ENCODE data around the gene GRIP1.

GRIP1 gene

GRCh38 chr12:66644151-66644550 is 34.7 kb downstream of the GRIP1 start:
- no peak for DNase-seq

GRCh38 chr12:66640691-66641460 is 38.0 kb downstream of the GRIP1 start:
- no peak for DNase-seq

- no peak for DNase-seq
These were observed 40.2 kb downstream of the GRIP1 start for GRCh38 chr12:66638666-66639065.

- no peak for DNase-seq
These were observed 41.1 kb downstream of the GRIP1 start for GRCh38 chr12:66637699-66638301.

GRCh38 chr12:66636771-66637170 is 42.1 kb downstream of the GRIP1 start:
- DNase-seq, result no peak

- no peak for DNase-seq
These were observed 45.2 kb downstream of the GRIP1 start for GRCh38 chr12:66633676-66634075.

GRCh38 chr12:66629138-66629870 is 49.6 kb downstream of the GRIP1 start:
- DNase-seq, result no peak

GRCh38 chr12:66627988-66628317 is 50.9 kb downstream of the GRIP1 start:
- DNase-seq, result no peak

- no peak for DNase-seq
These were observed 51.4 kb downstream of the GRIP1 start for GRCh38 chr12:66627270-66627987.

GRCh38 chr12:66624806-66625205 is 54.1 kb downstream of the GRIP1 start:
- no peak for DNase-seq

- no peak for DNase-seq
These were observed 55.4 kb downstream of the GRIP1 start for GRCh38 chr12:66623455-66623854.

- no peak for DNase-seq
These were observed 58.2 kb downstream of the GRIP1 start for GRCh38 chr12:66620688-66621087.

- DNase-seq, result no peak
These were observed 58.9 kb downstream of the GRIP1 start for GRCh38 chr12:66620026-66620425.

GRCh38 chr12:66617991-66618390 is 60.9 kb downstream of the GRIP1 start:
- DNase-seq, result no peak

- DNase-seq, result no peak
These were observed 66.6 kb downstream of the GRIP1 start for GRCh38 chr12:66612090-66612775.

- no peak for DNase-seq
These were observed 71.7 kb downstream of the GRIP1 start for GRCh38 chr12:66607147-66607546.

GRCh38 chr12:66605293-66605692 is 73.6 kb downstream of the GRIP1 start:
- DNase-seq, result no peak

GRCh38 chr12:66603981-66604479 is 74.8 kb downstream of the GRIP1 start:
- DNase-seq, result no peak

- DNase-seq, result no peak
These were observed 75.4 kb downstream of the GRIP1 start for GRCh38 chr12:66603461-66603860.

- DNase-seq, result no peak
These were observed 76.3 kb downstream of the GRIP1 start for GRCh38 chr12:66602483-66603143.

- no peak for DNase-seq
These were observed 78.0 kb downstream of the GRIP1 start for GRCh38 chr12:66600903-66601302.

- DNase-seq, result no peak
These were observed 79.1 kb downstream of the GRIP1 start for GRCh38 chr12:66599816-66600215.

All from GOT3 (cell line).